Measurements from ENCODE around the gene RIPPLY3.
"Not testable (repeated sequence)": the region's sequence is repeated elsewhere in the genome, so short reads cannot be mapped to it uniquely, and the experiment has no call there.

RIPPLY3 gene

GRCh38 chr21:36981049-36981391 lies 25.5 kb upstream of the RIPPLY3 start:
- no peak for DNase-seq (ENCODE audit: low spot score)

GRCh38 chr21:36981977-36982700 lies 24.4 kb upstream of the RIPPLY3 start:
- DNase-seq (ENCODE audit: low spot score) = no peak

GRCh38 chr21:36985751-36986594 lies 20.5 kb upstream of the RIPPLY3 start:
- no peak for DNase-seq (ENCODE audit: low spot score)

GRCh38 chr21:36987845-36988244 lies 18.7 kb upstream of the RIPPLY3 start:
- no peak for DNase-seq (ENCODE audit: low spot score)

GRCh38 chr21:36988536-36988935 lies 18.0 kb upstream of the RIPPLY3 start:
- DNase-seq (ENCODE audit: low spot score) = no peak

- not testable (repeated sequence) for DNase-seq (ENCODE audit: low spot score)
Observed at GRCh38 chr21:36989199-36989698, 17.3 kb upstream of the RIPPLY3 start.

- DNase-seq (ENCODE audit: low spot score) = peak; percentile 83
Observed at GRCh38 chr21:36989699-36990507, 16.6 kb upstream of the RIPPLY3 start.

- DNase-seq (ENCODE audit: low spot score) = no peak
Observed at GRCh38 chr21:36990508-36991205, 15.8 kb upstream of the RIPPLY3 start.

- DNase-seq (ENCODE audit: low spot score) = no peak
Observed at GRCh38 chr21:36992671-36993070, 13.8 kb upstream of the RIPPLY3 start.

- no peak for DNase-seq (ENCODE audit: low spot score)
Observed at GRCh38 chr21:36994501-36995158, 11.9 kb upstream of the RIPPLY3 start.

- DNase-seq (ENCODE audit: low spot score) = not testable (repeated sequence)
Observed at GRCh38 chr21:36995285-36995684, 11.2 kb upstream of the RIPPLY3 start.

GRCh38 chr21:36999131-36999898 lies 7.2 kb upstream of the RIPPLY3 start:
- no peak for DNase-seq (ENCODE audit: low spot score)

- DNase-seq (ENCODE audit: low spot score) = no peak
Observed at GRCh38 chr21:37000381-37000780, 6.1 kb upstream of the RIPPLY3 start.

- no peak for DNase-seq (ENCODE audit: low spot score)
Observed at GRCh38 chr21:37001441-37001840, 5.1 kb upstream of the RIPPLY3 start.

- not testable (repeated sequence) for DNase-seq (ENCODE audit: low spot score)
Observed at GRCh38 chr21:37002851-37003250, 3.7 kb upstream of the RIPPLY3 start.

GRCh38 chr21:37003917-37004316 lies 2.6 kb upstream of the RIPPLY3 start:
- not testable (repeated sequence) for DNase-seq (ENCODE audit: low spot score)

- no peak for DNase-seq (ENCODE audit: low spot score)
Observed at GRCh38 chr21:37005548-37006485, 685 bp upstream of the RIPPLY3 start.

- DNase-seq (ENCODE audit: low spot score) = no peak
Observed at GRCh38 chr21:37008724-37009123, 2.2 kb downstream of the RIPPLY3 start.

- DNase-seq (ENCODE audit: low spot score) = peak; percentile 75
Observed at GRCh38 chr21:37009740-37010341, 3.3 kb downstream of the RIPPLY3 start.

Measured in HuH-7.5 (cell line).